VCaP (cell line): ENCODE results near the gene STYXL1.

Experiments used
- H3K27ac ChIP-seq: fragments of 450-650 bp; 2 replicates; pipeline ENCODE4 v1.5.1; 2017
- CTCF ChIP-seq: fragments of 450-650 bp; conservative IDR thresholded peaks from 2 replicates; pipeline ENCODE4 v1.5.1; 2017; ENCODE audit warnings: mild to moderate bottlenecking, moderate library complexity

STYXL1 gene

DNA sequence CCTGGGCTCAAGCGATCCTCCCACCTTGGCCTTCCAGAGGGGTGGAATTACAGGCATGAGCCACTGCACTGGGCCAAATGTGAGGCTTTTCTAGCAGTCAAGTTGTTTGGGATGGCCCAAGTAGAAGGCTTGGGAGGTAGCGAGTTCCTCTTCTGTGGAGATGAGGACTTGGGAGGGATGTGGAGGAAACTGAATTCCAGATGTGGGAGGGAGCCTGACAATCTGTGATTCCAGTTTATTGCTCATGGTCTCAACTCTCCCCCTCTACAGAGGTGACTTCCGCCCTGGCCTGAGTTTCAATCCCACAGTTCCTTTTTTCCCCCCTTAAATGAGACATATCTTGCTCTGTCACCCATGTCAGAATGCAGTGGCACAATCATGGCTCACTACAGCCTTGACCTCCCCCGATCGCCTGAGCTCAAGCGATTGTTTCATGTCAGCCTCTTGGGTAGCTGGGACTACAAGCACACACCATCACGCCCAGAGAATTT, 3.4 kb downstream of the STYXL1 start:
- no peak for TF ChIP-seq CTCF
- H3K27ac ChIP-seq: no peak overlapping the region

DNA sequence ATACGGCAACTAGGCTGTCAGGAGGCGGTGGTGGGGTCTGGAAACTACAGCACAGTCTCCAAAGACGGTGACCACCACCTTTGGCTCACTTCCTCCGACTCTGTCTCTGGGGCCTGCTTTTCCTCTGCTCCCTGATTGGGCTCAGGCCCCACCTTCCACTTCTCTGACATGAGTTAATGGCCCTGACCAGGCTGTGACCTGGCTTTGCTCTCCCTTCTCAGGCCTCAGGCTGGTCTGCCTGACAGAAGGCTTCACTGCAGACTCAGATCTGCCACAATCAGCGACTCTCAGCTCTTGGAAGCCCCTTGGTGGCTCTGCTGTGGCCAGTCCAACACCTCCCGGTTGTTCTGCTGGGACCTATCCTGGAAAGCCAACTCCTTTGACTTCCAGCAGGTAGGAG, 7.7 kb downstream of the STYXL1 start:
- no peak overlapping the region for H3K27ac ChIP-seq
- no peak for TF ChIP-seq CTCF

DNA sequence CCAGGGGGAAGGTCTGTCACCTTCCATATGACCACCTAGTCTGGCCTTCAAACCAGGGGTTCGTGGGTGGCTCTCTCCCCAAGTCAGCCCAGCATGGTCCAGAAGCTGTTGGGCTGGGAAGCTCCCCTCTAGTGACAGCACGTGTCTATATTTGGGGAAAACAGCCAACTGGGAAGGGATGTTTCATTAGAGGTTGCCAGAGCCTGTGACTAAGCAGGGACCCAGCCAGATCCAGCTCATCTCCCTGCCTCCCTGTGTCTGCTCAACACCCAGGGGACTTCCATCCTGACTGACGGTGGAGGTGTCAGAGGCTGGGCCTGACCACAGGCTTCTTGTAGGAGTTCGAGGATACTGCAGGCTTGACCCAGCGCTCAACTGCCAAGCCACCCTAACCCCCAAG, 10.5 kb downstream of the STYXL1 start:
- no peak for TF ChIP-seq CTCF
- H3K27ac ChIP-seq: no peak overlapping the region

- no peak overlapping the region for H3K27ac ChIP-seq
- no peak for TF ChIP-seq CTCF
Measured at GRCh38 chr7:76031964-76032363, 15.8 kb downstream of the STYXL1 start.

DNA sequence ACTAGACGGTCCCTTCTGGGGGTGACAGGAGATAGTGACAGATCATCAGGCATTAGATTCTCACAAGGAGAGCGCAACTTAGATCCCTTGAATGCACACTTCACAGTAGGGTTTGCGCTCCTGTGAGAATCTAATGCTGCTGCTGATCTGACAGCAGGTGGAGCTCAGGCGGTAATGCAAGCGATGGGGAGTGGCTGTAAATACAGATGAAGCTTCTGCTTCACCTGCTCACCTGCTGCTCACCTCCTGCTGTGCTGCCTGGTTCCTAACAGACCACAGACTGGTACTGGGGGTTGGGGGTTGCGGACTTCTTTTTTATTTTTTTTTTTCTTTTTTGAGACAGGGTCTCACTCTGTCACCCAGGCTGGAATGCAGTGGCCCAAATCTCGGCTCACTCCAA, 18.1 kb downstream of the STYXL1 start:
- TF ChIP-seq CTCF: peak; percentile 55
- peak overlapping the region; percentile 46 for H3K27ac ChIP-seq

- H3K27ac ChIP-seq: no peak overlapping the region
- no peak for TF ChIP-seq CTCF
Measured at GRCh38 chr7:76023002-76023401, 24.8 kb downstream of the STYXL1 start.

DNA sequence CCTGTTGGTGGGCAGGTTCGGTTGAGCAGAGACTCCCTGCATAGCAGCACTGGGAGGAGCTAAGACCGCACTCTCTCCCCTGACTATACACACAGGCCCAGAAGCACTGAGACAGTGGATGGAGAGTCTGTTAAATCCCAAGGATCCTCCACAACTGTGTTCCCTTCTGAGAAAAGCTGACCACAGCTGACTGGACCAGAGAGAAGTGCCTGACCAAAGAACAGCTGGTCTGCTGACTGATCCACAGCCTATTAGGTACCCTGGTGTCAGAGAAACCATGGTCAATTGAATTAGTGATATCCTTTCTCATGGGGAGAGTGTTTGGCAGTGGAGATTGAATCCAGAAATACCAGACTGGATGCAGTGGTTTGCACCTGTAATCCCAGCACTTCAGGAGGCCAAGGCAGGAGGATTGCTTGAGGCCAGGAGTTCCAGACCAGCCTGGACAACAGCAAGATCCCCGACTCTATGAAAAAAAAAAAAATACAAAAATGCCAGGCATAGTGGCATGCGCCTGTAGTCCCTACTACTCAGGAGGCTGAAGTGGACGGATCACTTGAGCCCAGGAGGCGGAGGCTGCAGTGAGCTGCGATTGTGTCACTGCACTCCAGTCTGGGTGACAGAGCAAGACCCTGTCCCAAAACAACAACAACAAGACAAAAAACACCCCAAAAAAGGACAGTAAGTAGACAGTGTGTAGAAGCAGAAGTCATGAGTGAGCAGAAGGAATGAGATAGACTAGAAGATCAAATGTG, 25.6 kb downstream of the STYXL1 start:
- TF ChIP-seq CTCF: no peak
- no peak overlapping the region for H3K27ac ChIP-seq
